VCaP (cell line): ENCODE results near the gene MYO9A.

Experiments used
- H3K27ac ChIP-seq: fragments of 450-650 bp; 2 replicates; pipeline ENCODE4 v1.5.1; 2017
- CTCF ChIP-seq: fragments of 450-650 bp; conservative IDR thresholded peaks from 2 replicates; pipeline ENCODE4 v1.5.1; 2017; ENCODE audit warnings: mild to moderate bottlenecking, moderate library complexity

Gene MYO9A

GRCh38 chr15:72070817-72071447 lies 47.0 kb downstream of the MYO9A start:
- no peak overlapping the region for H3K27ac ChIP-seq
- TF ChIP-seq CTCF: no peak

GRCh38 chr15:72068856-72069255 lies 49.1 kb downstream of the MYO9A start:
- H3K27ac ChIP-seq: peak overlapping the region; percentile 20
- no peak for TF ChIP-seq CTCF

- no peak overlapping the region for H3K27ac ChIP-seq
- no peak for TF ChIP-seq CTCF
These were observed 52.1 kb downstream of the MYO9A start for GRCh38 chr15:72065801-72066200.

GRCh38 chr15:72063186-72063585 lies 54.8 kb downstream of the MYO9A start:
- no peak overlapping the region for H3K27ac ChIP-seq
- no peak for TF ChIP-seq CTCF

- TF ChIP-seq CTCF: no peak
- no peak overlapping the region for H3K27ac ChIP-seq
These were observed 55.6 kb downstream of the MYO9A start for GRCh38 chr15:72062319-72062718.

- TF ChIP-seq CTCF: no peak
- H3K27ac ChIP-seq: no peak overlapping the region
These were observed 57.2 kb downstream of the MYO9A start for GRCh38 chr15:72060687-72061250.

- TF ChIP-seq CTCF: no peak
- H3K27ac ChIP-seq: no peak overlapping the region
These were observed 59.4 kb downstream of the MYO9A start for GRCh38 chr15:72058585-72058984.
